ENCODE results near the gene ARHGEF10L. TPM values are rescaled to one million over a fixed set of nuclear protein-coding genes. Genes with fewer than 3 reads are reported as not detected.

ARHGEF10L gene
- total RNA-seq, 2 experiments from 2014 or later, result not detected

- H3K9me3 Mint-ChIP-seq, result no peaks in the 10 kb centered on the region
- H3K27ac Mint-ChIP-seq, result no peak overlapping the region
- POLR2A ChIA-PET, result no interaction called here
- H3K36me3 Mint-ChIP-seq (ENCODE audit: low read depth), result no peaks in the 10 kb centered on the region
- CTCF ChIA-PET, result no interaction called here
- DNase-seq, result no peak
- H3K4me1 Mint-ChIP-seq, result peaks cover 4% of the 10 kb centered on the region
- H3K27me3 Mint-ChIP-seq, result no peaks in the 10 kb centered on the region
- H3K4me3 Mint-ChIP-seq, result no peak overlapping the region
These were observed 46.9 kb downstream of the ARHGEF10L start for GRCh38 chr1:17586172-17586964.

- Mint-ChIP-seq H3K36me3 (ENCODE audit: low read depth) (no peaks in the 10 kb centered on the region), H3K27me3 (no peaks in the 10 kb centered on the region), H3K4me1 (no peaks in the 10 kb centered on the region), H3K4me3 (no peak overlapping the region), H3K9me3 (no peaks in the 10 kb centered on the region), H3K27ac (no peak overlapping the region)
- CTCF ChIA-PET, result no interaction called here
- DNase-seq, result no peak
- POLR2A ChIA-PET, result no interaction called here
These were observed 48.2 kb downstream of the ARHGEF10L start for GRCh38 chr1:17587693-17588047.

GRCh38 chr1:17588048-17588871 lies 48.8 kb downstream of the ARHGEF10L start:
- Mint-ChIP-seq H3K4me3 (no peak overlapping the region), H3K36me3 (ENCODE audit: low read depth) (no peaks in the 10 kb centered on the region), H3K9me3 (no peaks in the 10 kb centered on the region), H3K27ac (no peak overlapping the region), H3K4me1 (no peaks in the 10 kb centered on the region), H3K27me3 (no peaks in the 10 kb centered on the region)
- CTCF ChIA-PET, result no interaction called here
- no peak for DNase-seq
- POLR2A ChIA-PET, result no interaction called here

- Mint-ChIP-seq H3K4me3 (no peak overlapping the region), H3K9me3 (no peaks in the 10 kb centered on the region), H3K4me1 (no peaks in the 10 kb centered on the region), H3K36me3 (ENCODE audit: low read depth) (no peaks in the 10 kb centered on the region), H3K27me3 (no peaks in the 10 kb centered on the region), H3K27ac (no peak overlapping the region)
- ChIA-PET POLR2A (no interaction called here), CTCF (no interaction called here)
- DNase-seq, result no peak
These were observed 52.4 kb downstream of the ARHGEF10L start for GRCh38 chr1:17591814-17592430.

- Mint-ChIP-seq H3K27ac (no peak overlapping the region), H3K9me3 (no peaks in the 10 kb centered on the region), H3K36me3 (ENCODE audit: low read depth) (no peaks in the 10 kb centered on the region), H3K27me3 (no peaks in the 10 kb centered on the region), H3K4me1 (no peaks in the 10 kb centered on the region), H3K4me3 (no peak overlapping the region)
- ChIA-PET CTCF (no interaction called here), POLR2A (no interaction called here)
- no peak for DNase-seq
These were observed 54.5 kb downstream of the ARHGEF10L start for GRCh38 chr1:17594026-17594425.

- ChIA-PET POLR2A (no interaction called here), CTCF (no interaction called here)
- no peaks in the 10 kb centered on the region for H3K9me3 Mint-ChIP-seq
- H3K4me3 Mint-ChIP-seq, result no peak overlapping the region
- no peak for DNase-seq
- H3K27me3 Mint-ChIP-seq, result no peaks in the 10 kb centered on the region
- no peak overlapping the region for H3K27ac Mint-ChIP-seq
- H3K4me1 Mint-ChIP-seq, result no peaks in the 10 kb centered on the region
- no peaks in the 10 kb centered on the region for H3K36me3 Mint-ChIP-seq (ENCODE audit: low read depth)
These were observed 55.4 kb downstream of the ARHGEF10L start for GRCh38 chr1:17594690-17595601.

GRCh38 chr1:17595602-17595925 lies 56.1 kb downstream of the ARHGEF10L start:
- ChIA-PET CTCF (no interaction called here), POLR2A (no interaction called here)
- Mint-ChIP-seq H3K4me1 (no peaks in the 10 kb centered on the region), H3K36me3 (ENCODE audit: low read depth) (no peaks in the 10 kb centered on the region), H3K27me3 (no peaks in the 10 kb centered on the region), H3K9me3 (no peaks in the 10 kb centered on the region), H3K4me3 (no peak overlapping the region), H3K27ac (no peak overlapping the region)
- no peak for DNase-seq

- ChIA-PET CTCF (no interaction called here), POLR2A (no interaction called here)
- H3K36me3 Mint-ChIP-seq (ENCODE audit: low read depth), result no peaks in the 10 kb centered on the region
- no peaks in the 10 kb centered on the region for H3K4me1 Mint-ChIP-seq
- DNase-seq, result no peak
- no peak overlapping the region for H3K27ac Mint-ChIP-seq
- H3K27me3 Mint-ChIP-seq, result no peaks in the 10 kb centered on the region
- no peaks in the 10 kb centered on the region for H3K9me3 Mint-ChIP-seq
- H3K4me3 Mint-ChIP-seq, result no peak overlapping the region
These were observed 56.7 kb downstream of the ARHGEF10L start for GRCh38 chr1:17596186-17596585.

- no peak for DNase-seq
- ChIA-PET POLR2A (no interaction called here), CTCF (no interaction called here)
- Mint-ChIP-seq H3K36me3 (ENCODE audit: low read depth) (no peaks in the 10 kb centered on the region), H3K9me3 (no peaks in the 10 kb centered on the region), H3K4me1 (no peaks in the 10 kb centered on the region), H3K27ac (no peak overlapping the region), H3K4me3 (no peak overlapping the region), H3K27me3 (no peaks in the 10 kb centered on the region)
These were observed 57.4 kb downstream of the ARHGEF10L start for GRCh38 chr1:17596651-17597509.

GRCh38 chr1:17597651-17598050 lies 58.2 kb downstream of the ARHGEF10L start:
- no peaks in the 10 kb centered on the region for H3K9me3 Mint-ChIP-seq
- H3K27me3 Mint-ChIP-seq, result no peaks in the 10 kb centered on the region
- no peak overlapping the region for H3K27ac Mint-ChIP-seq
- DNase-seq, result no peak
- H3K4me1 Mint-ChIP-seq, result no peaks in the 10 kb centered on the region
- no peak overlapping the region for H3K4me3 Mint-ChIP-seq
- ChIA-PET CTCF (no interaction called here), POLR2A (no interaction called here)
- no peaks in the 10 kb centered on the region for H3K36me3 Mint-ChIP-seq (ENCODE audit: low read depth)

- ChIA-PET POLR2A (no interaction called here), CTCF (no interaction called here)
- Mint-ChIP-seq H3K36me3 (ENCODE audit: low read depth) (no peaks in the 10 kb centered on the region), H3K27me3 (no peaks in the 10 kb centered on the region), H3K27ac (no peak overlapping the region), H3K4me3 (no peak overlapping the region), H3K9me3 (no peaks in the 10 kb centered on the region), H3K4me1 (no peaks in the 10 kb centered on the region)
- no peak for DNase-seq
These were observed 58.8 kb downstream of the ARHGEF10L start for GRCh38 chr1:17598251-17598650.

GRCh38 chr1:17599291-17599953 lies 59.9 kb downstream of the ARHGEF10L start:
- ChIA-PET CTCF (no interaction called here), POLR2A (no interaction called here)
- Mint-ChIP-seq H3K4me1 (no peaks in the 10 kb centered on the region), H3K9me3 (no peaks in the 10 kb centered on the region), H3K27me3 (no peaks in the 10 kb centered on the region), H3K27ac (no peak overlapping the region), H3K36me3 (ENCODE audit: low read depth) (no peaks in the 10 kb centered on the region), H3K4me3 (no peak overlapping the region)
- DNase-seq, result no peak
